HepG2 (cell line): Measurements from ENCODE around the gene KDM4B. TPM values are rescaled to one million over a fixed set of nuclear protein-coding genes. Genes with fewer than 3 reads are reported as not detected.

ENCODE experiments used
- ATAC-seq: fragments of 200-7000 bp; cut with Tn5 transposase; 3 replicates; pipeline ENCODE4 v1.9.1; 2020; ENCODE audit warnings: mild to moderate bottlenecking, moderate library complexity
- BruUV-seq: library from RNA; stranded (reverse); fragments of 400-500 nt; replicated peaks from 2 replicates; lab custom pipeline; 2021; lab: Mats Ljungman, UMichigan
- CTCF ChIA-PET: fragments of 300-600 bp; formaldehyde crosslinking; extraction: SDS; loops from one replicate; lab custom pipeline; 2021; ENCODE audit warnings: low total read pairs, inconsistent platforms, low intra/inter-chr PET ratio; lab: Yijun Ruan, JAX
- POLR2A ChIA-PET: fragments of 350-600 bp; sonication (Branson Sonifier 250); formaldehyde crosslinking; loops from one replicate; lab custom pipeline; 2020; ENCODE audit warnings: antibody characterized with exemption, inconsistent platforms; lab: Yijun Ruan, JAX
- DNase-seq: peaks from one replicate; pipeline ENCODE4 v3.0.0-alpha.2; 2015; ENCODE audit warnings: low spot score
- FAIRE-seq: peaks from 3 replicates; lab custom pipeline; 2011; peaks lifted over from hg19 to GRCh38; lab: Jason Lieb, UNC
- H2AFZ ChIP-seq: one replicate; pipeline ENCODE4 v1.6.1; 2011; ENCODE audit warnings: low read length, inconsistent platforms
- H3K27ac ChIP-seq: fragments of 300-600 bp; 3 replicates; pipeline ENCODE4 v1.8.0; 2011; ENCODE audit warnings: mixed run types, mild to moderate bottlenecking, mixed read lengths, low read length, inconsistent platforms; ENCODE audit not compliant: insufficient read depth; ENCODE audit errors: extremely low read length
- H3K27me3 ChIP-seq, 2 experiments: fragments of 200-600 bp in 1 of 2; 2 replicates in 1 of 2; 3 replicates in 1 of 2; pipeline versions ENCODE4 v1.6.0 to v1.8.0; 2011; ENCODE audit warnings: low read length in 2 of 2, mild to moderate bottlenecking in 2 of 2, moderate library complexity in 2 of 2, inconsistent platforms in 1 of 2; ENCODE audit not compliant: insufficient read depth in 2 of 2, control insufficient read depth in 1 of 2
- H3K36me3 ChIP-seq, 2 experiments: fragments of 200-600 bp in 1 of 2; replicated peaks in 1 of 2; 2 replicates in 1 of 2; 3 replicates in 1 of 2; pipeline versions ENCODE4 v1.5.1 to v1.8.0; 2011; ENCODE audit warnings: low read length in 2 of 2, inconsistent platforms in 1 of 2; ENCODE audit not compliant: insufficient read depth in 2 of 2, control insufficient read depth in 1 of 2
- H3K4me1 ChIP-seq: 2 replicates; pipeline ENCODE4 v1.5.1; 2012; ENCODE audit warnings: low read length, inconsistent platforms; ENCODE audit not compliant: insufficient read depth
- H3K4me2 ChIP-seq: 2 replicates; pipeline ENCODE4 v1.6.0; 2011; ENCODE audit warnings: low read depth, low read length, inconsistent platforms
- H3K4me3 ChIP-seq, 3 experiments: fragments of 200-600 bp in 1 of 3; sonication (generic), shearing (Covaris generic) in 1 of 3; replicated peaks in 1 of 3; 2 replicates each; pipeline ENCODE4 v1.5.1; 2011 to 2016; ENCODE audit warnings: low read length in 3 of 3, inconsistent platforms in 2 of 3, low read depth in 2 of 3, mild to moderate bottlenecking in 2 of 3, control low read depth in 1 of 3, mixed read lengths in 1 of 3; ENCODE audit not compliant: insufficient read depth in 1 of 3
- H3K79me2 ChIP-seq: one replicate; pipeline ENCODE4 v1.6.1; 2011; ENCODE audit warnings: low read length, inconsistent platforms; ENCODE audit not compliant: insufficient read depth
- H3K9ac ChIP-seq: 2 replicates; pipeline ENCODE4 v1.6.0; 2011; ENCODE audit warnings: mild to moderate bottlenecking, low read depth, low read length, inconsistent platforms; ENCODE audit not compliant: insufficient read depth
- H3K9me3 ChIP-seq: 2 replicates; pipeline ENCODE4 v1.5.1; 2012; ENCODE audit warnings: mild to moderate bottlenecking, low read length
- H4K20me1 ChIP-seq: 2 replicates; pipeline ENCODE4 v1.6.0; 2011; ENCODE audit warnings: inconsistent platforms, mild to moderate bottlenecking, low read length, moderate library complexity; ENCODE audit not compliant: insufficient read depth
- ASH2L ChIP-seq: fragments of 300-600, 200-600 bp; sonication (generic); IDR thresholded peaks from 2 replicates; pipeline ENCODE4 v1.7.0; 2017; ENCODE audit warnings: low read depth, mild to moderate bottlenecking, moderate library complexity, mixed read lengths, low read length; ENCODE audit not compliant: insufficient read length
- CEBPB ChIP-seq: IDR thresholded peaks from 2 replicates; pipeline ENCODE4 v1.6.1; 2011; ENCODE audit warnings: low read depth, low read length, improper control_type of control experiment, borderline replicate concordance
- JUND ChIP-seq: sonication (generic); formaldehyde crosslinking; IDR thresholded peaks from 2 replicates; pipeline ENCODE4 v1.8.0; 2022; ENCODE audit warnings: mild to moderate bottlenecking, missing genetic modification reagents
- KAT8 ChIP-seq: IDR thresholded peaks from 2 replicates; pipeline ENCODE4 v1.6.1; 2016; ENCODE audit warnings: missing genetic modification reagents, missing compliant biosample characterization
- KLF11 ChIP-seq: IDR thresholded peaks from 2 replicates; pipeline ENCODE4 v1.6.1; 2016; ENCODE audit warnings: missing compliant biosample characterization
- MBNL3 ChIP-seq: fragments of 250-450 bp; sonication (Bioruptor Pico); conservative IDR thresholded peaks from 2 replicates; pipeline ENCODE4 v1.8.0; 2022; ENCODE audit warnings: mild to moderate bottlenecking, inconsistent platforms
- PAWR ChIP-seq: sonication (generic); formaldehyde crosslinking; IDR thresholded peaks from 2 replicates; pipeline ENCODE4 v1.4.0; 2020; ENCODE audit warnings: missing genetic modification reagents, mild to moderate bottlenecking, borderline replicate concordance
- POLR2AphosphoS2 ChIP-seq: IDR thresholded peaks from 2 replicates; pipeline ENCODE4 v1.6.1; 2011; ENCODE audit warnings: low read depth, low read length, improper control_type of control experiment
- PRPF4 ChIP-seq: fragments of 200-400 bp; formaldehyde crosslinking; IDR thresholded peaks from 2 replicates; pipeline ENCODE4 v1.6.1; 2016; ENCODE audit warnings: low read length, low read depth; ENCODE audit not compliant: poor library complexity, severe bottlenecking
- SMC3 ChIP-seq: IDR thresholded peaks from 2 replicates; pipeline ENCODE4 v1.6.1; 2011; ENCODE audit warnings: low read length, improper control_type of control experiment
- SNAI1 ChIP-seq: sonication (generic); formaldehyde crosslinking; IDR thresholded peaks from 2 replicates; pipeline ENCODE4 v1.5.0; 2020; ENCODE audit warnings: mild to moderate bottlenecking, missing genetic modification reagents, borderline replicate concordance
- TCF7L2 ChIP-seq: IDR thresholded peaks from 2 replicates; pipeline ENCODE4 v1.6.1; 2011; ENCODE audit warnings: mild to moderate bottlenecking, low read depth, low read length, moderate library complexity
- XRCC5 ChIP-seq: fragments of 200-400 bp; formaldehyde crosslinking; optimal IDR thresholded peaks from 2 replicates; pipeline ENCODE3; 2017; ENCODE audit warnings: mild to moderate bottlenecking, low read length
- ZFP90 ChIP-seq: sonication (generic); formaldehyde crosslinking; IDR thresholded peaks from 2 replicates; pipeline ENCODE4 v1.8.0; 2022; ENCODE audit warnings: missing genetic modification reagents, mild to moderate bottlenecking, inconsistent platforms, borderline replicate concordance
- ZNF224 ChIP-seq: sonication (generic); formaldehyde crosslinking; IDR thresholded peaks from 2 replicates; pipeline ENCODE4 v1.5.0; 2020; ENCODE audit warnings: mild to moderate bottlenecking, missing genetic modification reagents
- ZNF563 ChIP-seq: sonication (generic); formaldehyde crosslinking; IDR thresholded peaks from 2 replicates; pipeline ENCODE4 v1.8.0; 2022; ENCODE audit warnings: mild to moderate bottlenecking, moderate library complexity, missing genetic modification reagents
- ZNF674 ChIP-seq: sonication (generic); formaldehyde crosslinking; IDR thresholded peaks from 2 replicates; pipeline ENCODE4 v1.5.0; 2020; ENCODE audit warnings: low read depth, mild to moderate bottlenecking, missing genetic modification reagents
- ZNF713 ChIP-seq: sonication (generic); formaldehyde crosslinking; IDR thresholded peaks from 2 replicates; pipeline ENCODE4 v1.4.0; 2020; ENCODE audit warnings: mild to moderate bottlenecking, missing genetic modification reagents
- ZNF83 ChIP-seq: sonication (generic); formaldehyde crosslinking; IDR thresholded peaks from 2 replicates; pipeline ENCODE4 v1.4.0; 2020; ENCODE audit warnings: missing genetic modification reagents, mild to moderate bottlenecking, borderline replicate concordance
- WGBS: methylation state at CpG from one replicate; pipeline ENCODE4 v1.1.6; 2017; ENCODE audit warnings: low lambda C conversion rate; 5-methylcytosine and 5-hydroxymethylcytosine counted together
- in situ Hi-C: cut with HindIII; loops from 2 replicates; pipeline ENCODE4 v1.10.0; 2017; ENCODE audit warnings: low pct_unique_long_range_greater_than_20kb; ENCODE audit not compliant: extremely low pct_ligation_motif_present
- intact Hi-C: fragments of 100-400 bp; cut with micrococcal nuclease; formaldehyde crosslinking; loops from one replicate; pipeline ENCODE4 v1.10.0; 2022; ENCODE audit not compliant: unreplicated experiment
- polyA plus RNA-seq, 8 experiments: library from polyadenylated mRNA; depleted of rRNA in 3 of 8; stranded (reverse) in 7 of 8; unstranded in 1 of 8; fragments of >200 nt; fragmentation: Illumina TruSeq in 4 of 8; extraction: Trizol in 4 of 8; gene quantifications; 2 replicates each; pipeline versions ENCODE4 v1.2.1 to v1.2.3, GENCODE V29; 2011 to 2016; ENCODE audit warnings: low read depth in 4 of 8, missing spikeins in 1 of 8, mixed read lengths in 1 of 8; ENCODE audit not compliant: insufficient read depth in 1 of 8
- total RNA-seq, 5 experiments: library from RNA; depleted of rRNA; stranded (reverse); fragments of >200 nt; fragmentation: Illumina TruSeq; extraction: Trizol; gene quantifications; 2 replicates each; pipeline ENCODE4 v1.2.3, GENCODE V29; 2016; ENCODE audit warnings: low read depth in 1 of 5
- TF ChIP-seq, protein P1 (sequence below): sonication (generic); formaldehyde crosslinking; IDR thresholded peaks from 2 replicates; pipeline ENCODE4 v1.5.1; 2020; ENCODE audit warnings: missing genetic modification reagents, mild to moderate bottlenecking, borderline replicate concordance
- TF ChIP-seq, protein P2 (sequence below): sonication (generic); formaldehyde crosslinking; IDR thresholded peaks from 2 replicates; pipeline ENCODE4 v1.5.0; 2020; ENCODE audit warnings: mild to moderate bottlenecking, missing genetic modification reagents

The KDM4B gene
- total and polyA plus RNA-seq, 2 of the 13 experiments (the other 11 are each of a cell fraction or from before 2014, with no cell fraction given): 4.9 to 14.6 TPM

DNA sequence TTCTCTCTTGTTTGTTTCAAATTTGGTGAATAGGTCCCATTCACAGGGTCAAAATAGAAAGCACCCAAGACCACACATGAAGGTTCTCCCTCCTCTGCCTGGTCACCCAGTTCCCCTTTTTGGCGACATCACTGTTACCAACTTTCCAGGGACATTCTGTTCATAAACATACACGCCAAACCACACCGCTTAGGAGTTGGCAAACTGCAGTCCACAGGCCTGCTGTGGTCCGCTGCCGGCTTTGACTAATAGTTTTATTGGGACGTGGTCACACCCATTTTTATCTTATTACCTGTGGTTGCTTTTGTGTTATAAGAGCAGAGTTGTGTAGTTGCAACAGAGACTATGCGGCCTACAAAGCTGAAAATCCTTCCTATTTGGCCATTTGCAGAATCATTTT is 35.4 kb upstream of the KDM4B start:
- no peak overlapping the region for H2AFZ ChIP-seq
- H4K20me1 ChIP-seq: no peaks in the 10 kb centered on the region
- in situ Hi-C loops: no loop called here
- H3K4me1 ChIP-seq: no peaks in the 10 kb centered on the region
- DNase-seq (no peak), ATAC-seq (no peak), FAIRE-seq (no peak)
- TF ChIP-seq ZNF563 (CRISPR knock-in tag): no peak
- TF ChIP-seq MBNL3: no peak
- TF ChIP-seq ZNF713: no peak
- no peak for TF ChIP-seq KAT8
- TF ChIP-seq, protein P1, sequence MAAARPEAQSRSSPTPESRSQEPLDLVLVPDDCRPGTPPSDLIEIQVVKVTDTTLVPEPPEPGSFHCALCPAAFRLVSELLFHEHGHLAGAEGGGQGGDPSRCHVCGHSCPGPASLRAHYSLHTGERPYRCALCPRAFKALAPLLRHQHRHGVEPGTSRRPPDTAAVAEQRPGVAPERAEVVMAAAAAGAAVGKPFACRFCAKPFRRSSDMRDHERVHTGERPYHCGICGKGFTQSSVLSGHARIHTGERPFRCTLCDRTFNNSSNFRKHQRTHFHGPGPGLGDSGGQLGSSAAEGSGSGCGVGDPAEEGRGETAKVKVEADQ (CRISPR knock-in tag): no peak
- no peak for TF ChIP-seq TCF7L2
- no peak for TF ChIP-seq SNAI1
- TF ChIP-seq XRCC5: no peak
- no peak for TF ChIP-seq PRPF4
- TF ChIP-seq POLR2AphosphoS2: no peak
- no peak overlapping the region for H3K4me2 ChIP-seq
- POLR2A ChIA-PET: no interaction called here
- no peaks in the 10 kb centered on the region; a peak in 1 of 5 replicates for H3K27me3 ChIP-seq
- no peak overlapping the region for H3K9ac ChIP-seq
- no peak overlapping the region for H3K4me3 ChIP-seq
- peaks cover 2% of the 10 kb centered on the region for H3K79me2 ChIP-seq
- BruUV-seq: no TSS peak
- H3K27ac ChIP-seq: no peak overlapping the region
- peaks cover 20 to 65% of the 10 kb centered on the region in 2 experiments for H3K36me3 ChIP-seq
- no peaks in the 10 kb centered on the region for H3K9me3 ChIP-seq
- CTCF ChIA-PET: no interaction called here
- 97% methylated on average over 7 of the region's 7 CpGs for WGBS
- intact Hi-C loops: no loop called here

DNA sequence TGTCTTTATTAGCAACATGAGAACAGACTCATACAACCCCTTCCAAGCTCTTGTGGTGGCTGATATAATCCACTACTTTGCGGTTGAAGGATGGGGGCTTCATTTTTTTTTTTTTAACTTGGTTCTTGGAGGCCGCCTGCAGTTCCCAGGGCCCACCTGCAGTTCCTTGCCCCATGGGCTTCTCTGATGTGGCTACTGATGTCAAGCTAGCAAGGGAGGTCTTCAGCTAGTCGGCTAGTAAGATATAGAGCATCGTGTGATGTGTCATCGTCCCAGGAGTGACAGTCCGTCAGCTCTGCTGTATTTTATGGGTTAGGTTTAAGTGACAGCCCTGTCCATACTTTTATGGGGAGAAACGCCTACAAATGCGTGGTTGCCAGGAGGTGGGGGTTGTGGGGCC is 33.5 kb upstream of the KDM4B start:
- no peak overlapping the region for H3K27ac ChIP-seq
- CTCF ChIA-PET: no interaction called here
- no peak overlapping the region for H2AFZ ChIP-seq
- no peak overlapping the region for H3K4me2 ChIP-seq
- no peak overlapping the region for H3K9ac ChIP-seq
- H3K79me2 ChIP-seq: no peaks in the 10 kb centered on the region
- no peaks in the 10 kb centered on the region for H3K9me3 ChIP-seq
- no peaks in the 10 kb centered on the region for H3K4me1 ChIP-seq
- 92% methylated on average over 7 of the region's 8 CpGs for WGBS
- in situ Hi-C loops (no loop called here), intact Hi-C loops (no loop called here)
- H4K20me1 ChIP-seq: no peaks in the 10 kb centered on the region
- POLR2A ChIA-PET: no interaction called here
- FAIRE-seq (no peak), DNase-seq (no peak), ATAC-seq (no peak)
- peaks cover 17 to 59% of the 10 kb centered on the region in 2 experiments for H3K36me3 ChIP-seq
- H3K27me3 ChIP-seq: no peaks in the 10 kb centered on the region; a peak in 1 of 5 replicates
- BruUV-seq: no TSS peak
- H3K4me3 ChIP-seq: no peak overlapping the region
- TF ChIP-seq JUND (CRISPR knock-in tag) (no peak), ZNF674 (no peak), ZFP90 (CRISPR knock-in tag) (no peak), ZNF224 (CRISPR knock-in tag) (no peak), CEBPB (no peak), ZNF83 (CRISPR knock-in tag) (no peak), ASH2L (no peak), KLF11 (CRISPR knock-in tag) (no peak), PAWR (CRISPR knock-in tag) (no peak), SMC3 (no peak)
- TF ChIP-seq, protein P2, sequence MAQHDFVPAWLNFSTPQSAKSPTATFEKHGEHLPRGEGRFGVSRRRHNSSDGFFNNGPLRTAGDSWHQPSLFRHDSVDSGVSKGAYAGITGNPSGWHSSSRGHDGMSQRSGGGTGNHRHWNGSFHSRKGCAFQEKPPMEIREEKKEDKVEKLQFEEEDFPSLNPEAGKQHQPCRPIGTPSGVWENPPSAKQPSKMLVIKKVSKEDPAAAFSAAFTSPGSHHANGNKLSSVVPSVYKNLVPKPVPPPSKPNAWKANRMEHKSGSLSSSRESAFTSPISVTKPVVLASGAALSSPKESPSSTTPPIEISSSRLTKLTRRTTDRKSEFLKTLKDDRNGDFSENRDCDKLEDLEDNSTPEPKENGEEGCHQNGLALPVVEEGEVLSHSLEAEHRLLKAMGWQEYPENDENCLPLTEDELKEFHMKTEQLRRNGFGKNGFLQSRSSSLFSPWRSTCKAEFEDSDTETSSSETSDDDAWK (CRISPR knock-in tag): no peak
